ENCODE results near the gene CCL8. TPM values are rescaled to one million over a fixed set of nuclear protein-coding genes. Genes with fewer than 3 reads are reported as not detected.
"Not testable (repeated sequence)": the region's sequence is repeated elsewhere in the genome, so short reads cannot be mapped to it uniquely, and the experiment has no call there.

The CCL8 gene
- total and polyA plus RNA-seq, 7 experiments from 2014 or later, result not detected

- Histone ChIP-seq H3K4me1 (ENCODE audit: control insufficient read depth in 2 of 2, insufficient read depth in 2 of 2, low read length in 2 of 2) (no peaks in the 10 kb centered on the region), H3K27ac (ENCODE audit: low read depth, low read length) (no peak overlapping the region), H3K4me3 (ENCODE audit: low read length) (no peak overlapping the region), H3K9me3 (ENCODE audit: control insufficient read depth in 2 of 3, low read length in 3 of 3) (no peaks in the 10 kb centered on the region), H3K27me3 (ENCODE audit: control insufficient read depth in 2 of 2, insufficient read depth in 2 of 2, low read length in 2 of 2) (no peaks in the 10 kb centered on the region), H3K36me3 (ENCODE audit: control insufficient read depth in 2 of 3, insufficient read depth in 3 of 3, low read length in 3 of 3) (no peaks in the 10 kb centered on the region)
- Mint-ChIP-seq H3K36me3 (no peaks in the 10 kb centered on the region), H3K4me1 (peaks cover 0 to 24% (median 0%) of the 10 kb centered on the region in 7 donors), H3K27me3 (peaks cover 22 to 40% (median 24%) of the 10 kb centered on the region in 5 donors), H3K9me3 (no peaks in the 10 kb centered on the region), H3K4me3 (no peak overlapping the region), H3K27ac (no peak overlapping the region)
- DNase-seq (no peak), ATAC-seq (no peak)
- intact Hi-C loops (cut with micrococcal nuclease), result no loop called here
- CTCF ChIA-PET, result no interaction called here
- POLR2A ChIA-PET, result no interaction called here
Measured at GRCh38 chr17:34311291-34311690, 7.9 kb upstream of the CCL8 start.

- intact Hi-C loops (cut with micrococcal nuclease), result no loop called here
Measured at GRCh38 chr17:34312080-34312479, 7.2 kb upstream of the CCL8 start.

GRCh38 chr17:34313164-34313563 is 6.1 kb upstream of the CCL8 start:
- POLR2A ChIA-PET, result no interaction called here
- no peak for DNase-seq
- H3K9me3 ChIP-seq (ENCODE audit: control insufficient read depth in 2 of 3, low read length in 3 of 3), result no peaks in the 10 kb centered on the region
- ATAC-seq, result no peak
- Mint-ChIP-seq H3K4me3 (no peak overlapping the region), H3K36me3 (no peaks in the 10 kb centered on the region), H3K27ac (no peak overlapping the region), H3K4me1 (peaks cover 0 to 7% (median 0%) of the 10 kb centered on the region in 7 donors), H3K27me3 (peaks cover 16 to 41% (median 30%) of the 10 kb centered on the region in 5 donors), H3K9me3 (no peaks in the 10 kb centered on the region)
- H3K4me1 ChIP-seq (ENCODE audit: control insufficient read depth in 2 of 2, insufficient read depth in 2 of 2, low read length in 2 of 2), result no peaks in the 10 kb centered on the region
- H3K36me3 ChIP-seq (ENCODE audit: control insufficient read depth in 2 of 3, insufficient read depth in 3 of 3, low read length in 3 of 3), result no peaks in the 10 kb centered on the region
- CTCF ChIA-PET, result no interaction called here
- no peaks in the 10 kb centered on the region for H3K27me3 ChIP-seq (ENCODE audit: control insufficient read depth in 2 of 2, insufficient read depth in 2 of 2, low read length in 2 of 2)
- no peak overlapping the region for H3K4me3 ChIP-seq (ENCODE audit: low read length)
- H3K27ac ChIP-seq (ENCODE audit: low read depth, low read length), result no peak overlapping the region
- intact Hi-C loops (cut with micrococcal nuclease), result no loop called here

More at GRCh38 chr17:34312080-34312479, 7.2 kb upstream of the CCL8 start:
- H3K27ac Mint-ChIP-seq, result no peak overlapping the region
- Histone ChIP-seq H3K36me3 (ENCODE audit: control insufficient read depth in 2 of 3, insufficient read depth in 3 of 3, low read length in 3 of 3) (no peaks in the 10 kb centered on the region), H3K9me3 (ENCODE audit: control insufficient read depth in 2 of 3, low read length in 3 of 3) (no peaks in the 10 kb centered on the region), H3K4me3 (ENCODE audit: low read length) (no peak overlapping the region), H3K27ac (ENCODE audit: low read depth, low read length) (no peak overlapping the region), H3K4me1 (ENCODE audit: control insufficient read depth in 2 of 2, insufficient read depth in 2 of 2, low read length in 2 of 2) (no peaks in the 10 kb centered on the region), H3K27me3 (ENCODE audit: control insufficient read depth in 2 of 2, insufficient read depth in 2 of 2, low read length in 2 of 2) (no peaks in the 10 kb centered on the region)
- ATAC-seq (no peak), DNase-seq (no peak)
- H3K4me1 Mint-ChIP-seq, result peaks cover 0 to 18% (median 0%) of the 10 kb centered on the region in 7 donors
- no peaks in the 10 kb centered on the region for H3K9me3 Mint-ChIP-seq
- CTCF ChIA-PET, result no interaction called here
- H3K36me3 Mint-ChIP-seq, result no peaks in the 10 kb centered on the region
- H3K4me3 Mint-ChIP-seq, result no peak overlapping the region
- POLR2A ChIA-PET, result no interaction called here
- peaks cover 23 to 39% (median 29%) of the 10 kb centered on the region in 5 donors for H3K27me3 Mint-ChIP-seq

GRCh38 chr17:34314279-34314678 is 5.0 kb upstream of the CCL8 start:
- Histone ChIP-seq H3K4me3 (ENCODE audit: low read length) (no peak overlapping the region), H3K9me3 (ENCODE audit: control insufficient read depth in 2 of 3, low read length in 3 of 3) (no peaks in the 10 kb centered on the region), H3K36me3 (ENCODE audit: control insufficient read depth in 2 of 3, insufficient read depth in 3 of 3, low read length in 3 of 3) (no peaks in the 10 kb centered on the region), H3K27ac (ENCODE audit: low read depth, low read length) (no peak overlapping the region), H3K27me3 (ENCODE audit: control insufficient read depth in 2 of 2, insufficient read depth in 2 of 2, low read length in 2 of 2) (no peaks in the 10 kb centered on the region), H3K4me1 (ENCODE audit: control insufficient read depth in 2 of 2, insufficient read depth in 2 of 2, low read length in 2 of 2) (no peaks in the 10 kb centered on the region)
- Mint-ChIP-seq H3K27me3 (peaks cover 16 to 41% (median 30%) of the 10 kb centered on the region in 5 donors), H3K4me3 (no peak overlapping the region), H3K27ac (no peak overlapping the region), H3K36me3 (no peaks in the 10 kb centered on the region), H3K4me1 (peaks cover 0 to 2% (median 0%) of the 10 kb centered on the region in 7 donors), H3K9me3 (no peaks in the 10 kb centered on the region)
- DNase-seq (no peak), ATAC-seq (no peak)
- CTCF ChIA-PET, result no interaction called here
- intact Hi-C loops (cut with micrococcal nuclease), result no loop called here
- POLR2A ChIA-PET, result no interaction called here

- CTCF ChIA-PET, result no interaction called here
- no peak overlapping the region for H3K27ac ChIP-seq (ENCODE audit: low read depth, low read length)
- no peak for DNase-seq
Measured at GRCh38 chr17:34318474-34318873, 761 bp upstream of the CCL8 start.

GRCh38 chr17:34321964-34322363 is 2.7 kb downstream of the CCL8 start:
- Histone ChIP-seq H3K4me3 (ENCODE audit: low read length) (no peak overlapping the region), H3K36me3 (ENCODE audit: control insufficient read depth in 2 of 3, insufficient read depth in 3 of 3, low read length in 3 of 3) (no peaks in the 10 kb centered on the region), H3K27me3 (ENCODE audit: control insufficient read depth in 2 of 2, insufficient read depth in 2 of 2, low read length in 2 of 2) (no peaks in the 10 kb centered on the region), H3K9me3 (ENCODE audit: control insufficient read depth in 2 of 3, low read length in 3 of 3) (peaks cover 0 to 3% (median 0%) of the 10 kb centered on the region in 3 experiments), H3K27ac (ENCODE audit: low read depth, low read length) (no peak overlapping the region), H3K4me1 (ENCODE audit: control insufficient read depth in 2 of 2, insufficient read depth in 2 of 2, low read length in 2 of 2) (no peaks in the 10 kb centered on the region)
- intact Hi-C loops (cut with micrococcal nuclease), result no loop called here
- Mint-ChIP-seq H3K36me3 (peaks cover 0 to 7% (median 0%) of the 10 kb centered on the region in 5 donors), H3K27me3 (peaks cover 9 to 35% (median 14%) of the 10 kb centered on the region in 5 donors), H3K4me1 (no peaks in the 10 kb centered on the region), H3K9me3 (peaks cover 0 to 28% (median 14%) of the 10 kb centered on the region in 11 donors), H3K27ac (no peak overlapping the region), H3K4me3 (no peak overlapping the region)
- CTCF ChIA-PET, result no interaction called here
- ATAC-seq, result no peak
- no peak for DNase-seq
- POLR2A ChIA-PET, result no interaction called here

More at GRCh38 chr17:34318474-34318873, 761 bp upstream of the CCL8 start:
- no peak overlapping the region for H3K4me3 Mint-ChIP-seq
- peaks cover 0 to 7% (median 0%) of the 10 kb centered on the region in 11 donors for H3K9me3 Mint-ChIP-seq
- H3K36me3 Mint-ChIP-seq, result no peaks in the 10 kb centered on the region
- no peaks in the 10 kb centered on the region for H3K4me1 ChIP-seq (ENCODE audit: control insufficient read depth in 2 of 2, insufficient read depth in 2 of 2, low read length in 2 of 2)
- intact Hi-C loops (cut with micrococcal nuclease), result no loop called here
- no peaks in the 10 kb centered on the region for H3K9me3 ChIP-seq (ENCODE audit: control insufficient read depth in 2 of 3, low read length in 3 of 3)
- H3K4me3 ChIP-seq (ENCODE audit: low read length), result no peak overlapping the region
- H3K27ac Mint-ChIP-seq, result no peak overlapping the region
- H3K4me1 Mint-ChIP-seq, result peaks cover 0 to 2% (median 0%) of the 10 kb centered on the region in 7 donors
- ATAC-seq, result no peak
- H3K36me3 ChIP-seq (ENCODE audit: control insufficient read depth in 2 of 3, insufficient read depth in 3 of 3, low read length in 3 of 3), result no peaks in the 10 kb centered on the region
- POLR2A ChIA-PET, result no interaction called here
- no peaks in the 10 kb centered on the region for H3K27me3 ChIP-seq (ENCODE audit: control insufficient read depth in 2 of 2, insufficient read depth in 2 of 2, low read length in 2 of 2)
- H3K27me3 Mint-ChIP-seq, result peaks cover 8 to 31% (median 17%) of the 10 kb centered on the region in 5 donors

- H3K27me3 ChIP-seq (ENCODE audit: control insufficient read depth in 2 of 2, insufficient read depth in 2 of 2, low read length in 2 of 2); H3K4me1 Mint-ChIP-seq; H3K27ac Mint-ChIP-seq; H3K4me3 Mint-ChIP-seq; H3K9me3 ChIP-seq (ENCODE audit: control insufficient read depth in 2 of 3, low read length in 3 of 3); H3K4me1 ChIP-seq (ENCODE audit: control insufficient read depth in 2 of 2, insufficient read depth in 2 of 2, low read length in 2 of 2); H3K36me3 Mint-ChIP-seq; H3K36me3 ChIP-seq (ENCODE audit: control insufficient read depth in 2 of 3, insufficient read depth in 3 of 3, low read length in 3 of 3); POLR2A ChIA-PET; intact Hi-C loops (cut with micrococcal nuclease); H3K4me3 ChIP-seq (ENCODE audit: low read length); ATAC-seq; H3K27ac ChIP-seq (ENCODE audit: low read depth, low read length); DNase-seq: not testable (repeated sequence)
- Mint-ChIP-seq H3K27me3 (peaks cover 18 to 64% (median 27%) of the 10 kb centered on the region in 5 donors), H3K9me3 (peaks cover 0 to 28% (median 12%) of the 10 kb centered on the region in 11 donors)
- CTCF ChIA-PET, result interaction anchor here (0.6 kb wide), 1 partner anchor 33 kb away, joined by 3 read pairs; no protein-coding TSS in a partner anchor
Measured at GRCh38 chr17:34327580-34327979, 8.3 kb downstream of the CCL8 start.

Data from naive thymus-derived CD4-positive, alpha-beta T cell (primary cell).